Endothelial cell of umbilical vein (primary cell): ENCODE measurements around the gene PTAR1. TPM values are rescaled to one million over a fixed set of nuclear protein-coding genes. Genes with fewer than 3 reads are reported as not detected.

Experiments
- BruUV-seq: library from RNA; stranded (reverse); fragments of 400-500 nt; replicated peaks from 2 replicates; lab custom pipeline; 2021; lab: Mats Ljungman, UMichigan
- CTCF ChIA-PET: fragments of 300-600, 350-600 bp; sonication (Branson Sonifier 250); formaldehyde crosslinking; loops from one replicate; lab custom pipeline; 2021; ENCODE audit warnings: antibody characterized with exemption, inconsistent platforms; lab: Charles Lee
- POLR2A ChIA-PET: fragments of 300-600, 350-600 bp; sonication (Branson Sonifier 250); formaldehyde crosslinking; loops from one replicate; lab custom pipeline; 2021; ENCODE audit warnings: antibody characterized with exemption, inconsistent platforms; lab: Charles Lee
- DNase-seq: peaks from one replicate; pipeline ENCODE4 v3.0.0-alpha.2; 2011; ENCODE audit warnings: low read depth, low spot score
- FAIRE-seq: peaks from 2 replicates; lab custom pipeline; 2011; peaks lifted over from hg19 to GRCh38; lab: Jason Lieb, UNC
- H2AFZ ChIP-seq: 2 replicates; pipeline ENCODE4 v1.6.0; 2012; ENCODE audit warnings: low read depth, low read length, control low read depth, inconsistent platforms
- H3K27ac ChIP-seq: 2 replicates; pipeline ENCODE4 v1.5.1; 2011; ENCODE audit warnings: low read depth, mild to moderate bottlenecking, control low read depth, low read length, moderate library complexity; ENCODE audit not compliant: insufficient read depth
- H3K27me3 ChIP-seq, 2 experiments: 2 replicates each; pipeline versions ENCODE4 v1.6.0 to v1.6.1; 2011; ENCODE audit warnings: low read length in 2 of 2, mixed read lengths in 1 of 2; ENCODE audit not compliant: control insufficient read depth in 2 of 2, insufficient read depth in 2 of 2
- H3K36me3 ChIP-seq, 2 experiments: 2 replicates in 1 of 2; 3 replicates in 1 of 2; pipeline ENCODE4 v1.5.1; 2011; ENCODE audit warnings: low read length in 2 of 2, mild to moderate bottlenecking in 1 of 2, moderate library complexity in 1 of 2; ENCODE audit not compliant: control insufficient read depth in 2 of 2, insufficient read depth in 2 of 2; ENCODE audit errors: extremely low read depth in 1 of 2
- H3K4me1 ChIP-seq: 3 replicates; pipeline ENCODE4 v1.5.1; 2011; ENCODE audit warnings: mild to moderate bottlenecking, low read length; ENCODE audit not compliant: control insufficient read depth, insufficient read depth; ENCODE audit errors: extremely low read depth
- H3K4me2 ChIP-seq: 2 replicates; pipeline ENCODE4 v1.6.1; 2011; ENCODE audit warnings: low read length, control low read depth, mixed read lengths; ENCODE audit not compliant: insufficient read depth
- H3K4me3 ChIP-seq, 3 experiments: fragments of 200-600 bp in 1 of 3; sonication (generic), shearing (Covaris generic) in 1 of 3; replicated peaks in 1 of 3; 2 replicates each; pipeline ENCODE4 v1.5.1; 2011 to 2016; ENCODE audit warnings: control low read depth in 3 of 3, low read length in 3 of 3, mild to moderate bottlenecking in 2 of 3, inconsistent platforms in 1 of 3, low read depth in 1 of 3, moderate library complexity in 1 of 3; ENCODE audit not compliant: insufficient read depth in 1 of 3
- H3K79me2 ChIP-seq: 2 replicates; pipeline ENCODE4 v1.6.0; 2012; ENCODE audit warnings: low read length, inconsistent platforms; ENCODE audit not compliant: control insufficient read depth, insufficient read depth
- H3K9ac ChIP-seq: replicated peaks from 2 replicates; pipeline ENCODE3; 2011; ENCODE audit warnings: low read length, control low read depth; ENCODE audit not compliant: insufficient read depth; ENCODE audit errors: extremely low read depth
- H3K9me1 ChIP-seq: replicated peaks from 3 replicates; pipeline ENCODE4 v1.6.0; 2011; ENCODE audit warnings: mild to moderate bottlenecking, low read length; ENCODE audit not compliant: control insufficient read depth, insufficient read depth; ENCODE audit errors: extremely low read depth
- H3K9me3 ChIP-seq: replicated peaks from 2 replicates; pipeline ENCODE4 v1.5.1; 2012; ENCODE audit warnings: low read length, inconsistent platforms; ENCODE audit not compliant: control insufficient read depth, insufficient read depth
- H4K20me1 ChIP-seq: replicated peaks from 2 replicates; pipeline ENCODE3; 2011; ENCODE audit warnings: mild to moderate bottlenecking, low read length; ENCODE audit not compliant: control insufficient read depth, insufficient read depth; ENCODE audit errors: extremely low read depth
- CTCF ChIP-seq, 2 donors: IDR thresholded peaks; 1 replicate in 1 of 2; 2 replicates in 1 of 2; pipeline ENCODE4 v1.5.1; 2011; ENCODE audit warnings: low read length in 2 of 2, mild to moderate bottlenecking in 2 of 2, moderate library complexity in 2 of 2, control low read depth in 1 of 2, inconsistent platforms in 1 of 2, low read depth in 1 of 2; ENCODE audit not compliant: insufficient read depth in 1 of 2; ENCODE audit errors: extremely low read depth in 1 of 2
- EZH2 ChIP-seq: IDR thresholded peaks from 2 replicates; pipeline ENCODE4 v1.6.1; 2012; ENCODE audit warnings: borderline replicate concordance, low read depth, mild to moderate bottlenecking, moderate library complexity, low read length, inconsistent platforms; ENCODE audit not compliant: severe bottlenecking
- FOS ChIP-seq: IDR thresholded peaks from 2 replicates; pipeline ENCODE4 v1.6.1; 2011; ENCODE audit warnings: mild to moderate bottlenecking, low read length, moderate library complexity, borderline replicate concordance; ENCODE audit not compliant: insufficient read depth
- GATA2 ChIP-seq: IDR thresholded peaks from 2 replicates; pipeline ENCODE4 v1.7.0; 2011; ENCODE audit warnings: low read depth, mild to moderate bottlenecking, moderate library complexity, mixed read lengths, low read length; ENCODE audit not compliant: insufficient read length, insufficient read depth
- JUN ChIP-seq: IDR thresholded peaks from 2 replicates; pipeline ENCODE4 v1.6.1; 2011; ENCODE audit warnings: borderline replicate concordance, low read depth; ENCODE audit not compliant: insufficient read length, insufficient read depth
- MAX ChIP-seq: IDR thresholded peaks from 2 replicates; pipeline ENCODE4 v1.6.1; 2011; ENCODE audit not compliant: insufficient read depth, insufficient read length
- MYC ChIP-seq: IDR thresholded peaks from one replicate; pipeline ENCODE4 v1.6.1; 2011; ENCODE audit warnings: mild to moderate bottlenecking, low read depth, low read length
- POLR2A ChIP-seq: IDR thresholded peaks from 2 replicates; pipeline ENCODE4 v1.6.1; 2012; ENCODE audit warnings: low read depth, mild to moderate bottlenecking, control low read depth, low read length
- POLR2AphosphoS5 ChIP-seq: IDR thresholded peaks from 2 replicates; pipeline ENCODE4 v1.6.1; 2012; ENCODE audit warnings: low read depth, mild to moderate bottlenecking, control low read depth, low read length, moderate library complexity; ENCODE audit not compliant: insufficient read depth
- dilution Hi-C: fragments of 300-500 bp; cut with MboI; formaldehyde crosslinking; loops from one replicate; pipeline ENCODE4 v1.15.0; 2019; ENCODE audit warnings: low sequenced_read_pairs; ENCODE audit not compliant: extremely low pct_ligation_motif_present
- intact Hi-C: fragments of 100-400 bp; cut with micrococcal nuclease; formaldehyde crosslinking; loops from one replicate; pipeline ENCODE4 v1.10.0; 2022
- polyA plus RNA-seq, 4 experiments: library from polyadenylated mRNA; depleted of rRNA in 3 of 4; stranded (reverse) in 3 of 4; unstranded in 1 of 4; fragments of >200 nt; gene quantifications; 2 replicates each; pipeline versions ENCODE4 v1.2.1 to v1.2.3, GENCODE V29; 2011 to 2012; ENCODE audit warnings: missing spikeins in 1 of 4
- total RNA-seq: library from RNA; stranded (reverse); gene quantifications from 2 replicates; pipeline ENCODE4 v1.2.3, GENCODE V29; 2021

The PTAR1 gene
- total and polyA plus RNA-seq, 2 donors (not counting 3 experiments of a cell fraction or from before 2014, with no cell fraction given) = 8.1 to 46.8 TPM

GRCh38 chr9:69678843-69679538, 80.8 kb downstream of the PTAR1 start:
- dilution Hi-C loops = no loop called here
- Histone ChIP-seq H3K9ac (no peak overlapping the region), H3K9me1 (no peaks in the 10 kb centered on the region), H3K4me1 (peaks cover 17% of the 10 kb centered on the region), H3K27ac (no peak overlapping the region), H3K9me3 (no peaks in the 10 kb centered on the region), H3K79me2 (no peaks in the 10 kb centered on the region), H3K36me3 (no peaks in the 10 kb centered on the region), H2AFZ (no peak overlapping the region), H3K4me3 (no peak overlapping the region), H3K27me3 (no peaks in the 10 kb centered on the region), H3K4me2 (no peak overlapping the region), H4K20me1 (no peaks in the 10 kb centered on the region)
- FAIRE-seq (no peak), DNase-seq (no peak)
- BruUV-seq = no TSS peak
- ChIA-PET CTCF (interaction anchor here (1.0 kb wide), 1 partner anchor 17 kb away, joined by 4 read pairs; no protein-coding TSS in a partner anchor), POLR2A (interaction anchor here (1.0 kb wide), 1 partner anchor 11 kb away, joined by 4 read pairs; no protein-coding TSS in a partner anchor)
- intact Hi-C loops = loop anchor here (10.0 kb wide), 1 partner anchor 736 kb away; the partner anchor contains the start of gene KLF9
- TF ChIP-seq GATA2 = no peak
- TF ChIP-seq EZH2 = no peak
- TF ChIP-seq CTCF (IDR thresholded peaks at IDR 0.05; ENCODE audit: extremely low read depth in 1 of 2, insufficient read depth in 1 of 2, low read depth in 1 of 2, low read length in 2 of 2) = no peak
- TF ChIP-seq MYC = no peak
- TF ChIP-seq POLR2A = no peak
- TF ChIP-seq JUN = no peak
- TF ChIP-seq POLR2AphosphoS5 = no peak
- no peak for TF ChIP-seq MAX
- TF ChIP-seq FOS = no peak
